ENCODE measurements around the gene ASCL2.
"Not testable (repeated sequence)": the region's sequence is repeated elsewhere in the genome, so short reads cannot be mapped to it uniquely, and the experiment has no call there.

ASCL2 gene

GRCh38 chr11:2260491-2261364, 9.7 kb downstream of the ASCL2 start:
- DNase-seq (ENCODE audit: low spot score) = no peak

- no peak for DNase-seq (ENCODE audit: low spot score)
Observed at GRCh38 chr11:2259897-2260451, 10.4 kb downstream of the ASCL2 start.

GRCh38 chr11:2259466-2259830, 10.9 kb downstream of the ASCL2 start:
- DNase-seq (ENCODE audit: low spot score) = no peak

- no peak for DNase-seq (ENCODE audit: low spot score)
Observed at GRCh38 chr11:2258501-2259465, 11.6 kb downstream of the ASCL2 start.

DNA sequence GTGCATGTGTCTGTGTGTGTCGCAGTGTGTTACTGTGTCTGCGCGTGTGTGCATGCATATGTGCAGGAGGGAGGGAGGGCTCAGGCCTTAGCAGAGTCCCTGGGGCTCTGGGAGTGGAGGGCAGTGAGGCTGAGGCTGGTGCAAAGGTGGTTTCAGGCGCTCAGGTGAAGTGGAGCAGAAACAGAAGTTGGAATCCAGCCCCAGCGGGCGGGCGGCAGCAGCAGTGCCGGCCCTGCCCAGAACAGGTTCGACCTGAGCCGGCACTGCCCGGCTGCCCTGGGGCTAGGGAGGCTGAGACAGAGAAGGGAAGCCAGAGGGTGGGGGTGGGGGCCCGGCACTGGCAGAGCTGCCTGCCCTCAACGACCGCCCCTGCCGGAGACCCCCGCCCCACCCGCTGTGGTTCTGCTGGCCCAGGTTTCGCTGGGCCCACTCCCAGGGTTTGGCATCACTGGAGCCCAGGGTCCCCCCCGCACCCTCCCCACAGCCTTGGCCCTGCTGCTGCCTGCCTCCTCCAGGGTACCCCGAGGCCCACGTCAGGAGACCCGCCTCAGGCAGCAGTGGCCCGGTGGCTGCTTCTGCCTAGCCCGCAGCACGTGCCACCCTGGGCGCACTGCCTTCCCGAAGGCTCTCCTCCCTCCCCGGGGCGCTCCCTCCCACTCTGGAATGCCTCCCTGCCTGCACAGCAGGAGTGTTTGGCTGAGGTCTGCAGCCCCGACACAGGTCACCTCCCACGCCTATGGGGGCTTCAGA, 13.3 kb downstream of the ASCL2 start:
- no peak for DNase-seq (ENCODE audit: low spot score)

DNA sequence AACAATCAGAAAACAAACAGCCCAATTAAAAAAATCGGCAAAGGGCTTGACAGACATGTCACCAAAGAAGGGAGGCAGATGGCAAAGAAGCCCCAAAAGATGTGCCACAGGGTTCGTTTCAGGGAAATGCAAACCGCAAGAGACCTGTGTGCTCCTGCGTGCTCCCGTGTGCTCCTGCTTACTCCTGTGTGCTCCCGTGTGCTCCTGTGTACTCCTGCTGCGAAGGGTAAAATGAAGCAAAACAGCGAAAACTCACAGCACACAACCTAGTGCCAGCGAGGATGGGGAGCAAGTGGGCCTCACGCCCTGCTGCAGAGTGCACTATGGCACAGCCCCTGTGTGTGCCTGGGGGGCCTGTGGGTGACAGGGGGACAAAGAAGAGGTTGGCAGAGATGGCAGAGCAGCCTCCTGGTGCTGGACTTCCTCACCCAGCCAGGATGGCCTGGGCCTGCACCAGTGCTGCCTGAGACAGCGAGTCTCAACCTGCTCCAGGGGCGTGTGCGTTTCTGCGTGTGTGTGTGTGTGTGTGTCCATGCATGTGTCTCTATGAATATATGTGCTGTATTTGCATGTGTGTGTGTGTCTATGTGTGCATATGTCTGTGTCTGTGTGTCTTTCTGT, 14.0 kb downstream of the ASCL2 start:
- no peak for DNase-seq (ENCODE audit: low spot score)

DNA sequence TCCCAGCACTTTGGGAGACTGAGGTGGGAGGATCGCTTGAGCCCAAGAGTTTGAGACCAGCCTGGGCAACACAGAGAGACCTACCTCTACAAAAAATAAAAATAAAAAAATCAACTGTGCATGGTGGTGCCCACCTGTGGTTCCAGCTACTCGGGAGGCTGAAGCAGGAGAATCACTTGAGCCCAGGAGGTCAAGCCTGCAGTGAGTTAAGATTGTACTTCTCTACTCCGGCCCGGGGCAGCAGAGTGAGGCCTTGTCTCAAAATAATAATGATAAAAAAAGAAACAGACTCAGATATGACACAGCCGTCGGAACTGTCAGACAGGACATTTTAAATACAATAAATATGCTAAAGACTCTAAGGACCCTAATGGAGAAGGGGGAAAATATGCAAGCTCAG, 18.4 kb downstream of the ASCL2 start:
- no peak for DNase-seq (ENCODE audit: low spot score)

DNA sequence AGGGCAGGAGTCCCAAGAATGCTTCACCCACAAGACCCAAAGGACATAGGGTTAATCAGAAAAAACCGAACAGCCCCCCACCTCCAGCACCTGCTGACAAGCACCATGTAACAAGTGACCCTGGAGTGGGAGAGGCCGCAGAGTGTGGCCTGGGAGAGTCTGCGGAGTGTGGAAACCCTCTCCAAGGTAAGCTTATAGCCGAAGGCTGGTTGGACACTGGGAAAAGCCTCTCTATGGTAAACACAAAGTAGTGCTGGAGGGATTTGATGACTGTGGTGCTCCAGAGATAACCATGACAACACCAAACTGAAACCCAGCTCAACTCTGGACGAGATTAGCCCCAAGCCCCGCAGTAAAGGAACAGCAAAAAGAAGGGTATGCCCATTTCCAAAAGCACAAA, 19.2 kb downstream of the ASCL2 start:
- no peak for DNase-seq (ENCODE audit: low spot score)

GRCh38 chr11:2250485-2250884, 19.9 kb downstream of the ASCL2 start:
- DNase-seq (ENCODE audit: low spot score) = no peak

DNA sequence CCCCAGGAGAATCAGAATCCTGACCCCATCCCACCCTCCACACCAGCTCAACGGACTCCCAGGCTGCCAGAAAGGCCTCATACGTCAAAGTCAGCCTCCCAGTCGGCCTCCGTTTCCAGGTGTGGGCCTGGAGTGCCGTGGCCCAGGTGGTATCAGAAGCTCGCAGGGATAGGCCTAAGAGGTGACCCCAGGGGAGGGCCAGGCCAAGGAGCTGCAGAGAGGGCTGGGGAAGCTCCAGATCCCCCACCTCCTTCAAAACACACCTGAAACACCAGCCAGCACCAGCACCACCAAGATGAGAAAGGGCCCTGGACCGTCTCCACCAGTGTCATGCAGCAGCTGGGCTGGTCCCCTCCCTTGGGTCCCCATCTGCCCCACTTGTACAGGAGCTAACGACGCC, 20.3 kb downstream of the ASCL2 start:
- DNase-seq (ENCODE audit: low spot score) = no peak

GRCh38 chr11:2249189-2249916, 21.0 kb downstream of the ASCL2 start:
- no peak for DNase-seq (ENCODE audit: low spot score)

DNA sequence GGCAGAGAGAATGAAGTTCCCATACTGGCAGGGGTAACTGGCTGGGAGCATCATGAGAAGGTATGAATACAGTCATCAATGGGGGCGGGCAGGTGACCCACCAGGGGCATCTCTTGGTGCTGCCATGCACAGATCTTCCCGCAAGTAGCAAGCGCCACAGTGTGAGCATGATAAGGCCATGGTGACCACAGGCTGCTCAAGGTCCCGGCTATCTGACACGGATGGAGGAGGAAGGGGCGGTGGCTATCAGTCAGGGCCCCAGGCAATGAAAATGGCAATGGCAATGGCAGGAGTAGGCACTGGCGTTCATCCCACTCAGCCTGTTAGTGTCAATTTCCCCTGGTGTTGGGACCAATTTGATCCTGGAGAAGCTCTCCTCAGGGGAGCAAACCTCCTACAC, 21.6 kb downstream of the ASCL2 start:
- DNase-seq (ENCODE audit: low spot score) = no peak

DNA sequence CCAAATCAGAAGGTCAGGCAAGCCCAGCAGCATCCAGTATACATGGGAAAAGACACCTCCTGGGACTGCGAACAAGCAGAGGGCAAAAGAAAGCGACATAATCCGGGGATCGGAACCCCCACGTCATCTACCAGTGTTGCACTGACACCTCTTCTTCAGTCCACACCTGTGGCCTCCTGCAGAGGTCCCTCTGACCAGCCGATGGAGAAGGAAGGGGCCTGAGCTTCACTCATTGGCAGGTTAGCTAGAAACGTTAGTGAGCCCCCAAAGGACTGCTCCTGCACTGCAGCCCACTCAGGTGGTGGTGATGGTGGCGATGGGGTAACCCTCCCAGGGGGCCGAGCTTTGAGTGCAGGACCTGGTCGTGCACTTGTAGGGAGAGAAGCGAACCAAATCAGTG, 22.1 kb downstream of the ASCL2 start:
- no peak for DNase-seq (ENCODE audit: low spot score)

- no peak for DNase-seq (ENCODE audit: low spot score)
Observed at GRCh38 chr11:2247496-2247895, 22.9 kb downstream of the ASCL2 start.

GRCh38 chr11:2240834-2241233, 29.6 kb downstream of the ASCL2 start:
- DNase-seq (ENCODE audit: low spot score) = no peak

DNA sequence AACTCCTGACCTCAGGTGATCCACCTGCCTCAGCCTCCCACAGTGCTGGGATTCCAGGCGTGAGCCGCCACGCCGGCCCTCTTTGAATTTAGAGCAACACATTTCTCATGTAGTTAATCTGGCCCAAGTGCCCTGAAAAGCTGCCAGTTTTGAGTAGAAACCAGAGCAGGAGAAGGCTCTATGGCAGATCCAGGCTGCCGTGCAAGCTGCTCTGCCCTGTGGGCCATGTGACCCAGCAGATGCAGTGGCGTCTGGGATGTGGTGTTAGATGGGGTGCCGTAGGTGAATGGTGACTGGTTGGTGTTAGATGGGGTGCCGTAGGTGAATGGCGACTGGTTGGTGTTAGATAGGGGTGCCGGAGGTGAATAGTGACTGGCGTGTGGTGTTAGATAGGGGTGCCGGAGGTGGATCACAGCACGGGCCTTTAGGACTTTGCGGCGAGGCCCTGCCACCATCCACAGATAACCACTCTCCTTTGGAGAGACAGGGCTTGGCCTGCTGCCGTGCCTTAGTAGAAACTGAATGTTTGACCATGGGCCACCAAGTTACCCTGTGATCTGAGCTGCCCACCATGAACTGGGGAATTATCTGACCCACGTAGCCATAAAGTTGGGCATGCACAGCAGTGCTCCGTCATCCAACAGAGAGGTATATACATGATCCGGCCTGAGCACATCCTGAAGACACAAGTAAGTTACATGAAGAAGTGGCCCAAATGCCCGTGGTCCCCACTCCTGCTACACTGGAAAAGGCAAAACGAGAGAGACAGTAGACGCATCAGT, 32.7 kb downstream of the ASCL2 start:
- no peak for DNase-seq (ENCODE audit: low spot score)

- not testable (repeated sequence) for DNase-seq (ENCODE audit: low spot score)
Observed at GRCh38 chr11:2236381-2237134, 33.8 kb downstream of the ASCL2 start.

DNA sequence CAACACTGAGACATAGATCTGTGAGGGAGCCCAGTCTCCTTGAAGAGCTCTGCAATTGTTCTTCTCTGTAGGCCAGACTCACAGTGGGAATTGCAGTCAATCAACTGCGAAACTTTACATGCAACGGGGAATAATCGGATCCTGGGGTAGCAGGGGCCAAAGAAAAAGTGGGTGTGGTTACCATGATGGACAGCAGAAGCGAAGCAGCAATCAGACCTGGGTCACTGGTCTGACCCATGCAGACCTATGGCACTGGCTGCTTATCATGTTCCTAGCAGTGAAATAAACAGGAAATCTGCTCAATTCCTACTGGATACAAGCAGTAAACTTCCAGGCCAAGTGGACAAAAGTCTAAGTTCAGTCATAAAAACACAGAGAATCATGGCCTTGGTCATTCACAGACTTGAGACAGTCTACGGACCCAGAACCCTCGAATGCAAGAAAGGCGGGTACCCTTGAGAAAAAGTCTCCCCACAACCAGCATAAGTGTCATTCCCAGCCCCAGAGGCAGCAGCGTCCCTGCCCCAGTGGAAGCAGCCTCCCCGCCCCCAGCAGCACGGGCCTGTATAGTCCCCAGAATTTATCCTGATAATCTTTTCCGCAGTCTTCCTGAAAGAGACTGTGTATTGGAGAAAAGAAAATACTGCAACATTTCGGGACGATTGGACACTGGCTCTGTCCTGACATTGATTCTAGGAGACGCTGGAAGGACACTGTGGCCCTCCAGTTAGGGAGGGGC, 34.6 kb downstream of the ASCL2 start:
- DNase-seq (ENCODE audit: low spot score) = no peak

DNA sequence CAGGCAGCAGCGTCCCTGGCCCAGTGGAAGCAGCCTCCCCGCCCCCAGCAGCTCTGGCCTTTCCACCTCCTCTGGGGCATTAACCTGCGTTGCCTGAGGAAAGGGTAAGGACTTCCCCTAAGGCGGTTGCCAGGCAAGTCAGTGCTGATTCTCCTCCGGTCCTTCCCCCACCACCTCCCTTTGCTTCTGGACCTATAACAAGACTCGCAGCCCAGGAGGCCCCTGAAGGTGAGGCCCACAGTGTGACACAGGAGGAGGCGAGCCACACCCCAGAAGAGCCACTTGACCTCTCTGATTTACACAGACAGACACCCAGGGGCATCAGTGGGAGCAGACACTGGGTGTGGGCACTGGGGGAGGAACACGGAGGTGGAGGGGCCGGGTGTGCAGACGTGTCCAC, 35.4 kb downstream of the ASCL2 start:
- no peak for DNase-seq (ENCODE audit: low spot score)

Measured in hepatic stellate cell (primary cell).